GM12892 (cell line): ENCODE data around the gene DAAM1.

Source experiments
- DNase-seq: peaks from one replicate; pipeline ENCODE4 v3.0.0; 2011; ENCODE audit not compliant: insufficient read length
- FAIRE-seq: peaks from 2 replicates; lab custom pipeline; 2011; peaks lifted over from hg19 to GRCh38; lab: Jason Lieb, UNC
- POLR2A ChIP-seq: IDR thresholded peaks from 2 replicates; pipeline ENCODE4 v1.6.1; 2011; ENCODE audit warnings: low read depth, low read length, control low read depth
- POLR2AphosphoS5 ChIP-seq: IDR thresholded peaks from 2 replicates; pipeline ENCODE4 v1.6.1; 2011; ENCODE audit warnings: low read depth, low read length, control low read depth
- TAF1 ChIP-seq: IDR thresholded peaks from 2 replicates; pipeline ENCODE4 v1.6.1; 2011; ENCODE audit warnings: low read depth, mild to moderate bottlenecking, control low read depth, low read length, borderline replicate concordance

The DAAM1 gene

DNA sequence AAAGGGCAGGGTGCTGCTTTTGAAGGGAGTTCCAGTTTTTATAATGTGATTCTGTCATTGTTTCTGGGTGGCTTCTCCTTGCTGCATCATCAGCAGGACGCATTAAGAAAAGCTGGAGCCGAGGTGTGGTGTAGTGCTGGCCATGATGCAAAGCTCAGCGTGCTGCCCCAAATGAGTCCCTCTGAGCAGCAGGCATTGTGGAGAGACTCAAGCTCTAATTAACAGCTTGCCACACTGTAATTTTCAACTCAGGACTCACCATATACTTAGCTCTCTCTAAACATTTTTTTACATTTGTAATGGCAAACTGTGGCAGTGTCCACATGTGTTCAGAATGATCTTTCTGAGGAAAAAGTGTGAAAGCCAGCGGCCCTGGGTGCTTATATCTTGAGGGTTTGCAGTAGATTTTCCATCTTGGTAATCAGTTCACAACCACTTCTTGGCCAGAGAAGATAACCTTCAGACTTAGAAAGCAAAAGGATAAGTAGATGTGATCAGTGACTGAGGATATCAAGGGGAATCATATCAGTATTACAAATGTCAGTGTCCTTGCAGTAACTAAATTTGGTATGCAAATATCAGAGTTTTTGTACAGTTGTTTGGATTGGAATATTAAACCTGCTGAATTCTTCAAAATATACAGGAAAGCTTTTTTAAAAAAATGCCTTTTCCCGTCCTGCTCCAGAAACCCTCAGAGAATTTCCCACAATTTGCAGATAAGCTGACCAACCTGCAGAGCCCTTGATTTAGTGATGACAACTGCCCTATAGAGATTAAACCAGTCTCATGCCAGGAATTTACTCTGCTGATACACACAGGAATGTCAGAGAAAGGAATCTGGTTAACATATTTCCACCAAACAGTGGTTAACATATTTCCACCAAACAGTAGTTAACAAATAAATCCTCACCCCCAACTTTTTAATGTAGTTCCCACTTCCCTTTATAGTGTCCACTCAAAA, 63.6 kb downstream of the DAAM1 start:
- TF ChIP-seq POLR2AphosphoS5 (no peak), POLR2A (no peak), TAF1 (no peak)
- DNase-seq = no peak
- no peak for FAIRE-seq

DNA sequence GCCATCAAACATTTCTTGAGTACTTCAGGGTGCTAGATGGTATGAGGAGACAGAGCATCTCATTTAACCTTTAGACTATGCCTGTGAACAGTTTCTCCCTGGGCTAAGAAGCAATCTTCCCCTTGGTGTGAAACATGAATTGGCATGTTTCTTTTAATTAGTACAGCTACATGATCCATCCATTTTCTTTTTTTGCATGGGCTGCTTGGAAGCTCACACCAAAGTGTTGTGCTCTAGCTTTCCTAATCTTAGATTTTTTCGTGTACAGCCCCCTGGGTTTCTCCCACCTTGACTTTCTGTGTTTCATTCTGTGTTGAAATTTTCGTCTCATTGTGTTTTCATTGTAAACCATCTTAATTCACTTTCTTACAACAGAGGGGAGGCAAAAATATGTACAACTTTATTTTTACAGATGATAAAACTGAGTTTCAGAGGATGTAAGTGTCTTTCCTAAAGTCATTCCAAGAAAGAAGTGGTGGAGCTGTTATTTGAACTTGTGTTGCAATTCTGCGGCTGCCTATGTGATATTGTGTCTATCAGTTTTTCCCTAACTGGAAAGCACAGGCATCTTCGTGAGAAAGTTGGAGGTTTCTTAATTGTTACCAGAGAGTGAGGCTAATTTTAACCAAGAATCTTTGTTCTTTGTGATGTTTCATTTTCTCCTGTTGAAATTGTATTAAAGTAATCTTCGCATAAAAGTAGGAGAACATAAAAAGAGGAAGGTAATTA, 64.5 kb downstream of the DAAM1 start:
- TF ChIP-seq POLR2A = no peak
- TF ChIP-seq TAF1 = no peak
- TF ChIP-seq POLR2AphosphoS5 = no peak
- no peak for DNase-seq
- no peak for FAIRE-seq

DNA sequence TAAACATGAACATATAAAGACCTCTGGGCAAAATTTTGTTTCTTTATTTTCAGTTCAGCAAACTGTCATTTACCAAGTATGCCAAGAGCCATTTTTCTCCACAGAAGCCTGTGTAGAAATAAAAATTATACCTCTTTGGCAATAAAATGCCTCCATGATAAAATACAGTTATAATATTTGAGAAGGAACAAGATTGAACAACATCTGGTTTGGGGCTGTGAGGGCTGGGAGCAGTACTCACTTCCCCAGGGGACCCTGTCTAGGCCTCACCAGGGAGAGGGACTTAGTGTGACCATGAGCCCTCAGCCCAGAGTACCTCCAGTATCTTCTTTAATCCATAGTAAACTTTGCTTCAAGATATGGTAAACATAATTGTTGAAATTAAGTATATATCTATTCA, 65.1 kb downstream of the DAAM1 start:
- TF ChIP-seq POLR2A (no peak), TAF1 (no peak), POLR2AphosphoS5 (no peak)
- DNase-seq = no peak
- no peak for FAIRE-seq

DNA sequence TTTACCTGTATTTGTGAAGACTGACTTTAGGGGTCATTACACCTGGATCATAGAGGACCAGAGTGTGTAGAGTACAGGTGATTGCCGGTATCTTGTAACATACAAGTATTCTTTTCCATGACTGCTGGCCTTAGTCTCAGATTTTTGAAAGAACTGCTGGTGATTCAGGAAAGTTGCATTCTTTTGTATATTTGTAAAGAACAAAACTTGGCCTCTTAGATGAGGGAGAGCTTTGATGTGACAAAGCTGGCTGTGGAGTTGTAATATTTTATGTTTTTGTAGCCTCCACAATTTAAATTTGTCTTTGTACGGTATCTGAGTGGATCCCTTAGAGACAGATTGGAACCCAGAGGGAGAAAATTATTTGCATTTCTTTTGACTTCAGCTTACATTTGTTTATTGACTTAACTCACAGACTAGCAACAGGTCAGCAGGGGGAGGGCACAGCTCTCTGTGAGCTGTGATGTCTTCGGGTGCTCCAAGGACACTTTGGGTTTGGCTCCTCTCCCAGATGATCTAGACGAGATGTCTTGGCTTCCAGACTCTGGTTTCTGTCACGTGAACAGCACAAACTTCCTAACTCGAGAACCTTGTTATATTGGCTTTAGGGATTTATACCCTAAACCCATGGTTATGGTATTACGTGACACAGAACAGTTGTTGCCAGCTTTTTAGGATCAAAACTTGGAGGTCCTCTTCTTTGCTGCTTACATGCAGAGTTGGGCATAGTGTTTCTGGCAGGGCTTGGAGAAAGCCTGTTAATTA, 65.9 kb downstream of the DAAM1 start:
- FAIRE-seq (no peak), DNase-seq (no peak)
- TF ChIP-seq POLR2AphosphoS5 (no peak), POLR2A (no peak), TAF1 (no peak)

DNA sequence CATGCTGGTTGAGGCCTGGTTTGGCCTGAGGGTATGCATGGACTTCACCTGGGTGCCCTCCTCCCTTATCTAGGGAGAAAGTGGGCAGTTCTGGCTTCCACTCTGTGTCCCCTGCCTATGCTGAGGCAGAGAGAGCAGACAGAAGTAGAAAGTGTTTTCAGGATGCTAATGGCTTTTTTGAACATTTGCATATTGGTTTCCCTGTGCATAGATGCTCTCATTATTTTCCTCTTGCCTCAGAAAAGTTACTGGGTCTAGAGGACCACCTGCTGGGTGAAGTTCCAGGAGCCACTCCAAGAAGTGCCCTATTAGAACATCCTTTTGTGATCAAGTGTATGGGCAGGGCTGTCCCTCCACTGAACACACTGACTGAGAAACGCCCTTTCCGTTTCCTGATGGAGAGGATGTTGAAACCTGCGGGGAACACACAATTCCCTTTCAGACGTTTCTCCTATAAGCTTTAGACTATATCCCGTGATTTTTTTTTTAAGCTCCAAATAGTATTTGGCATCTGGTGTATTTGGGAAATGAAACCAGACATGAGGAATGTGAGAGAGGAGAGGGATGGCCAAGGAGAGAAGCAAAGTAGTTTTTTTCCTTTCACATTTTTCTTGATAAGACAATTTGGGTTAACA, 66.6 kb downstream of the DAAM1 start:
- DNase-seq (no peak), FAIRE-seq (no peak)
- TF ChIP-seq TAF1 (no peak), POLR2A (no peak), POLR2AphosphoS5 (no peak)

DNA sequence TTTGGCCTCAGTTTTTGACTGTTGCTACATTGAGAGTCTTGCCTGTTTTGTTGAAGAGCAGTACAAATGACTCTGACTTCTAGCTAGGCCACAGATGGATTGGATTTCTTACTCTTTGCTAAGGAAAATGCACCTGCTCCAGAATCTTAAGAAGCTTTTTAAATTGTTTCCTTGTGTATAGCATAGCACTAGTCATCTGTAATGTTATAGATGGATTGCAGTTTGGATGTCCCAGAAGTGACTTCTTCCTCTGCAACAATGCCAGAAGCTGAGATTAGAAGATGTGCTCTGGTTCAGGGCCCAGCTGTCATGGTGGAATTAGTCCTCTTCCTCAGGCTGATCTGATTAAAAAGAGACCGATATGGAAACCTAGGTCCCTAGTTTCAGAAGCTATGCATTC, 67.9 kb downstream of the DAAM1 start:
- DNase-seq (no peak), FAIRE-seq (no peak)
- TF ChIP-seq POLR2AphosphoS5 = no peak
- no peak for TF ChIP-seq POLR2A
- no peak for TF ChIP-seq TAF1

DNA sequence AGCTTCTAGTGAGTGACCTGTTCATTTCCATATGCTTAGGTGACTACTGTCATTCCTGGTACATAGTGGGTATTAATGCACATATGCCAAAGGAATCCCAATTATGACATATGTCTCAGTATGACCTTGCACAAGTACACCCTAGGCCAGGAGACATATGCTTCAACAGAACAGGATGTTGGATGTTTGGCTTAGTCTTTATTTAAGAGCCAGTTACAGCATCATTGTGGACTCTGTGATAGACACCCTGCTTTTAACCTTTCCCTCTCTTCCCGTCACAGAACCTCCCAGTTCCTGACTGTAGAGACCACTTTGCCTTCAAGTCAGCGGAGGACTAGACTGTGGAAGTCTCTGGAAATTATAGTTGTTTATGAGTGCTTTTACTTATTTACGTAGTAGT, 72.9 kb downstream of the DAAM1 start:
- TF ChIP-seq TAF1 (no peak), POLR2A (no peak), POLR2AphosphoS5 (no peak)
- FAIRE-seq = no peak
- no peak for DNase-seq

DNA sequence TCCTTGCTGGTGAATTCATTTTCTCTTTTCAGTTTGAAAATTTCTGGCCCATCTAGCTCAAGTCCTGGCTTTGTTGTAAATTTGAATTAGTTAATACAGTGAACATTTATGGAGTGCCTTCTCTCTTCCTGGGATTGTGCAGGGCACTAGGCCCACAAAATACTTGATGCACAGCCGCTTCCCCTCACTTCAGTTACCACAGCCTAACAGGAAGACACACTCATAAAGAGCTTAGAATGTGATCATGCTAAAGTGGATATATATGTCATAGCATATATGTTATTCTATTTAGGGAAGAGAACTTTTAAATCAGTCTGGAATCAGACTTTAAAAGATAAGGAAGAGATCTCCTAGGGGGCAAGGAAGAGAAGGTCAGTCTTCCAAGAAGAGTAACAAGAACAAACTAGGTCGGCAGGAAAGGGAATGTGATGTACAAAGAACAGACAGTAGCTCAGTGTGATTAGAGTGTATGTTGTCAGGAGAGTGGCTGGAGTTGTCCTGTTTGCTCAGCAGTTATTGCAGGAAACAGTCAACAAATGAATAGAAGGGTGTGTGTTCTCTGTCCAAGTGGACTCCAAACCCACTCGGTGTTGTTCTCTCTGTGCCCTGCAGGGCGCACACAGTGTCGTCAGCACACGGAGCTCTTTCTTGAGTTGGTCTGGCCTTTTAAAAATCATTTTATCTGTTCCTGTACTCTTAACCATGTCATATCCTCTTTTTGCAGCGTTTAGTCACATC, 74.4 kb downstream of the DAAM1 start:
- TF ChIP-seq POLR2A (no peak), TAF1 (no peak), POLR2AphosphoS5 (no peak)
- DNase-seq (no peak), FAIRE-seq (no peak)

DNA sequence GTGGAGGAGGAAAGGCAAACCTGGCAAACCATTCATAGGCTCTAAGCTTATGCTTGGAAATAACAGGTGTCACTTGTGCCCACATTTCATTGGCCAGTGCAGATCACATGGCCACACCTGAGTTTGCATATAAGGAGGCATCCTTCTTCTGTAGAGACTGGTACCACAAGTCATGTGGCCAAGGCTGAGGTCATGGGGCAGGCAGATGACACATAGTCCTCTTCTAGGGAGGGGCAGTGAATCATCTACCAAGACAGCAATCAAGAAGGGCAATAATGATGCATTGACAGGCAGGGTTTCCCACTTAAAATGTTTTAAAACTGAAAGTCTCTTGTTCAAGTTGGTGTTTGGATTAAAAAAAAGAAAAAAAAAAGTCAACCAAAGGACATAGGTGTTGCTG, 77.3 kb downstream of the DAAM1 start:
- DNase-seq = no peak
- TF ChIP-seq TAF1 (no peak), POLR2AphosphoS5 (no peak), POLR2A (no peak)
- FAIRE-seq = no peak

DNA sequence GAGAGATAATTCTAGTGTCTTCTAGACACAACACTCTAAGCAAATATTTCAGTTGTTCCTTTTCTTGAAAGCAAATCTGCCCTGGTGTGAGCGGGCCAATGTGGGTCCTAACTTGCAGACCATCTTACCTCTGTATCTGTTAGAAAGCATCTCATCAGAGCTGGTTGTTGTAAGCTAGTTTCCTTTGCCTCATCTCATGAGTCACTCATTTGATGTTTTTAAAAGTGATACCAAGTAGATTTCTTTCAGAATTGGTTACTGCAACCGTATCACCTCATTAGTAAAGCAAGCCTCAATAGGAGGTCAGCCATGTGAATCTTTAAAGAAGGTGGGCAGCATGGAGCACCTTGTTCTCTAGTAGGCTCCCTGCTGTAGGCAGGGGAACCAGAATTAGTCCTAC, 78.6 kb downstream of the DAAM1 start:
- DNase-seq = no peak
- no peak for FAIRE-seq
- TF ChIP-seq POLR2A (no peak), POLR2AphosphoS5 (no peak), TAF1 (no peak)

DNA sequence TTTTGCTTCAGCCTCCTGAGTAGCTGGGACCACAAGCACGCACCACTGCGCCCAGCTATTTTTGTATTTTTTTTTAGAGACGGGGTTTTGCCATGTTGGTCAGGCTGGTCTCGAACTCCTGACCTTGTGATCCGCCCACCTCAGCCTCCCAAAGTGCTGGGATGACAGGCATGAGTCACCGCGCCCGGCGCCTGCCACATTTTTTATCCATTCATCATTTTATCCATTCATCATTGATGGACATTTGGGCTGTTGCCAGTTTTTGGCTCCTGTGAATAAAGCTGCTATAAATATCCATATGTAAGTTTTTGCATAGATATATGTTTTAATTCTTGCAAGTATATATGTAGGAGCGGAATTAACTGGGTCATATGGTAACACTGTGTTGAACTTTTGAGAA, 79.5 kb downstream of the DAAM1 start:
- no peak for TF ChIP-seq TAF1
- DNase-seq = no peak
- no peak for FAIRE-seq
